Activated CD8-positive, alpha-beta memory T cell treated with anti-CD3 and anti-CD28 coated beads, Interleukin-2, amount 50 U/mL, for 48 hours (primary cell): ENCODE measurements around the gene ZNF287.
A peak's percentile ranks its signal among the peaks of the same experiment; 100 is the strongest.
"Not testable (repeated sequence)": the region's sequence is repeated elsewhere in the genome, so short reads cannot be mapped to it uniquely, and the experiment has no call there.

Source experiments
- DNase-seq: peaks from one replicate; pipeline ENCODE4 v3.0.0-alpha.2; 2020

Gene ZNF287

DNA sequence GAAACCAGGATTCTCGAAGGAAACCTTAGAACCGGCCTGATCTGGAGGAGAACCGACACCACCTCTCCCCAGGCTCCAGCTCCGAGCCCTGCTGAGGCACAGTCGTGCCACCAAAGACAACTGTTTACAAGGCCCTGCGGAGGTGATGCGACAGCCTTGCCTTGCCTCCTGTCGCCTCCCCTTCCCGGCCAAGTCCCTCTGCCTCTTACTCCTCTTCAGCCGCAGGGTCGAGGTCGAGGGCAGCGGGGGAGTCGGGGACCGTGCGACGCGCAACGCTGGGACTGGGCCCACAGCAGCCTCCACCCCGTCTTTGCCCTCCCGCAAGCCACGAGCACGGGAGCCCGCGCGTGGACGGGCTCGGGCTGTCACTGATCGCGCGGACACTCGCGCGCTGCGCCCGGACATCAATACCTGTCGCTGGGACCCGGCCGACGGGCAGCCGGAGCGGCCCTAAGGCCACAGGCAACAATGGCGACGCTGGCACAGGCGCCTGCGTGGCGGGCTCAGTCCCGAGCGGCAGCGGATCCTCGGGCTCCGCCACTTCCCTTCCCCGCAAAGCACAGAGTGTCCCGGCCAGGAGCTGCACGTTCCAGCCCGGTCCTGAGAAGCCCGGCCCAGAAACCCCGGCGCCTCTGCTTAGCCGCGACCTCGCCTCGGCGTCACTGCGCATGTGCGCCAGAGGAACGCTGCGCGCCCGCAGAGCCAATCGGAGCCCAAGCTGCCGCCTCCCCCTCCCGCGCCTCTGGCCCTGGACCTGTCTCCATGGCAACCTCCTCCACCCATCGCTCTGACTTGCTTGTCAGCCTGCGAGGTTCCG is at the start of gene ZNF287:
TSS of gene ZNF287 (minus strand) at position 664 of the 817 bp plus-strand sequence. CDS start 1,473 bp downstream, outside the sequence.
- peak; percentile 95 for DNase-seq

DNA sequence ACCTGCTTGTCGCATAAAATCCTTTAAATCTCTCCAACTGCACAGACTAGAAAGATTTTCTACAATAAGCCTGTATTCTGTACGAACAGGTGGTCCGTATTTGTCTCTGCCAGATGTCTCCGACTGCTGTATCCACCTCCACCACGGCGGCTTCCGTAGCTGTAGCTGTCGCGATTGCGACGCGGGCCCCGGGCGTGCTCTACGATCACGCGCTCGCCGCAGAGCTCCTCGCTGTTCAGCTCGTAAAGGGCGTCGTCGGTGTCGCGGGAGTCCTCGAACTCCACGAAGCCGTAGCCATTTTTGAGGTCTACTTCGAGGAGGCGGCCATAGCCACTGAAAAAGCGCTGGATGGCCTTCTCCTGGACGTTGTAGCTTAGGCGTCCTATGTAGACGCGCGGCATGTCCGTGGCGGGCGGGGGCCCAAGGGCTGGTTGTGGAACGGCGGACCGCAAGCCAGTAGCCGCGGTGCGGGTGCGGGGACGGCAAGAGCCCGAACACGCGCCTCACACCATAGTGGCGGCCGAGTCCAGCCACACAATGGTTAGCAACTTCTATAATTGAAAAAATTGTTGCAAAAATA is 48.6 kb upstream of the ZNF287 start:
- DNase-seq: no peak

DNA sequence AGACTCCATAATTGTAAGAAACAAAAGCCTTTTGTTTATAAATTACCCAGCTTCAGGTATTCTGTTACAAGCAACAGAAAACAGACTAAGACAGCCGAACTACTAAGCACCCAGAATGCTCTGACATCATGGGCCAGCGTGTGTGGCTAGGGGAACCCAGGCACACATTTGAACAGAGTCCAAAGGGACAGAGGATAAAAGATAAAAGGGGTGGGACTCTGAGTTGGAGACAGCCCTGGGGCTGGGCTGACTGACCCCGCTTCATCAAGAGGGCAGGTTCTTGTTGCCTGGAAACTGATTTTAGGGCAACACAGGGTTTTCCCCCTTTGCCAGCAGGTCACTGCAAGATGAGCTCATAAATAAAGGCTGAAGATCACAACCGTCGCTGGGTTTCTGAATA is 30.5 kb upstream of the ZNF287 start:
- no peak for DNase-seq

DNA sequence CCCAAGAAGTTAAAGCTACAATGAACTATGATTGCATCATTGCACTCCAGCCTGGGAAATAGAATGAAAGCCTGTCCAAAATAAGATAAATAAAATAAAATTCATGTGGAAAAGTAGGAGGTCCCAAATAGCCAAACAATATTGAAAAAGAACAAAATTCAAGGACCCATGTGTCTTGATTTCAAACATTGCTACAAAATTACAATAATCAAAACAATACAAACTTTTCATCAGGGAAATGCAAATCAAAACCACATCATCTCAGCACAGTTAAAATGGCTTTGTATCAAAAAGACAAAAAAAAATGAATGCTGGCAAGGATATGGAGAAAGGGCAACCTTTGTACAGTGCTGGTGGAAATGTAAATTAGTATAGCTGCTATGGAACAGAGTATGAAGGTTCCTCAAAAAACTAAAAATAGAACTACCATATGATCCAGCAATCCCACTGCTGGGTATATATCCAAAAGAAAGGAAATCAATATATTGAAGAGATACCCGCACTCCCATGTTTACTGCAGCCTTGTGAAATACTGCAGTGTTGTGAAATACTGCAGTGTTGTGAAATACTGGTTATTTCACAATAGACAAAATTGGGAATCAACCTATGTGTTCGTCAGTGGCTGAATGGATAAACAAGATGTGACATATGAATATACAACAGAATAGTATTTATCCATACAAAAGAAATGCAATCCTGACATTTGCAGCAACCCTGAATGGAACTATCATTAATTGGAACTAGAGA is 24.5 kb upstream of the ZNF287 start:
- no peak for DNase-seq

DNA sequence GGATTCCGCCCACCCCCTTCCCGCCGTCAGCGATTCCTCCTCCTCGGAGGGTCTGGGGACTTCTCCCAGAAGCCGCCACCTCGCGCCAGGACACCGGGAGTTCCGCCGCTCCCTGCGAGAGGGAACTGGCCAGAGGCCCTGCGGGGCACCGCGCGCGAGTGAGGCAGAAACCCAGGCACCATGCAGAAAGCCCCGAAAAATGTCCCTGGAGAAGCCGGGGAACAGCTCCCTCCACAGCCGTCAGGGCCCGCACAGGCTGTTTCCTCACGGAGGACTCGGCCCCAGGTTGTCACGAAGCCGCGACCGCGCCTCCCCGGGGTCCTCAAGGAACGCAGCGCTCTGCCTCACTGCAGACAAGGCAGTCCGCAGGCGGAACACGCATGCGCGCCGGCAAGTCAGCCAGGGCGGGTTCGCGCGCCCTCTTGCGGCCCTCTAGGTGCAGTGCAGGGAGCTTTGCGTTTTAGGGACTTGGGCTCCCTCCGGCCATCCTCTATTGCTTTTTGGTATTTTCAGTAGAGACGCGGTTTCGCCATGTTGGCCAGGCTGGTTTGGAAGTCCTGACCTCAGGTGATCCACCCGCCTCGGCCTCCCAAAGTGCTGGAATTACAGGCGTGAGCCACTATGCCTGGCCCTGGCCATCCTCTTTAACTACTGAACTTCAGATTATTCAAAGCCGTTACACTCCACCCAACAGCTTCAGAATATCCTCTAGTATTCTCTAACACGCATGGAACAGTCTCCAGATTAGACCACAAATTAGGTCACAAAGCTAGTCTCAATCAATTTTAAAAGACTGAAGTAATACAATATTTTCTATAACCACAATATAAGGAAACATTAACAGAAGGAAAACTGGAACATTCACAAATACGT is 20.3 kb upstream of the ZNF287 start:
- peak; percentile 98 for DNase-seq

DNA sequence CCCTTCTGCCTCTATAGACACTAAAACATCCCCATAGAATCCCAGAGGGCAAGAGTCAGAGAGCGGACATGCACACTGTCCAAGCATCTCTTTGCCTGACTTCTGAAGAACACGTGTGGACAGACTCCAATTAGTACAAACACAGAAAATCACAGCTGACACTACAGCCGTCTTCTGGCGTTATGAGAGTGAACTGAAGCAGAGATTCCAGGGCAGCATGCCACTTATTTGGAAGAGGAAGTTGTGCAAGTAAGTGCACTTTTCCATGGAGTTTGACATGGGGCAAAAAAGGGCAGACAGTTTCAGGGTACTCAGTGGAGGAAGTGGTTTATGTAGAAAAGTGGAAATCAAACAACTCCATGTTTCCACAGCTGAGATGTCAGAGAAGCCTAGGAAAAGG is 16.8 kb upstream of the ZNF287 start:
- no peak for DNase-seq

DNA sequence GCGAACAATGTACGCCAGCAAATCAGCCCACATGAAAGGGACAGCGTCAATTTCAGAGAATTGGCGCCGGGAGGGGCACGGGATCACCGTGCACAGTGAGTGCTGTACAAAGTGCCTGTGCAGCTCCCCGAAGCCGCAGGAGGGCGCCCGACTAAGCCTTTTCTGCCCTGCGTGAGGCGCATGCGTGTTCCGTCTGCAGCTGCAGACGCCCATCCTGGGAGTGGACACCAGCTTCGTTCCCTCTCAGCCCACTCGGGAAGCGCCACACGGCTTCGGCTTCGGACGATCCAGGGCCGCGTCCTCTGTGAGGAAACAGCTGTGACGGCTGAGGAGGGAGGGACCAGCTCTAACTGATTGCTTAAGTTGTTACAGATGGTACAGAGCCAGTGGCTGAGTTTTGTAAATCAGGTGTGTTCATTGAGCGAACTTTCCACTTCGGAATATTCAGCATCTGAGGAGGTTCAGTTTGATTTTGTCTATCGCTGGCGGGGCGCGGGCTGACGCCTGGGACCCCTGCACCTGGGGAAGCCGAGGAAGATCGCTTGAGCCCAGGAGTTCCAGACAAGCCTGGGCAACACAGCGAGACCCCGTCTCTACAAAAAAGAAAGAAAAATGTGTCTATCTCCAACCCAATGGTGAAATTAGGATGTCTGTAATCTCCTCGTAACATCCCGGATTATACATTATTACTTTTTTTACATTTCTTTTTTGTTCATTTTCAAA is 15.4 kb upstream of the ZNF287 start:
- DNase-seq: peak; percentile 95

DNA sequence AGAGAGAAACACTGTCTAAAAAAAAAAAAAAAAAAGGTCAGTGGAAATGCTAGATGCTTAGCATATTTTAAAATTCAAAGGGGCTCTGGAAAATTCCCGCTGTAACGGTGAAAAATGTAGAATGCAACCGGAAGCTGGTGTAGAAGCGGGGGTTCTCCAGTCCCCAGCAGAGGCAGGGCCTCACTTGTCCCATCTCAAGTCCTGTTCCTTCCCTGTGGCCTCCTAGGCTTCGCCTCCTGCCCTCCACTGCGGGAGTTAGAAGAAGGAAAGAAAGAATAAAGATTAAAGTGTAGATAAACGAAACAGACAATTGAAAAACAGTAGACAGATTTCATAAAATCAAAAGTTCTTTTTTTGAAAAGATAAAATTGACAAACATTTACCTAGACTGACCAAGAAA is 14.8 kb upstream of the ZNF287 start:
- DNase-seq: no peak

DNA sequence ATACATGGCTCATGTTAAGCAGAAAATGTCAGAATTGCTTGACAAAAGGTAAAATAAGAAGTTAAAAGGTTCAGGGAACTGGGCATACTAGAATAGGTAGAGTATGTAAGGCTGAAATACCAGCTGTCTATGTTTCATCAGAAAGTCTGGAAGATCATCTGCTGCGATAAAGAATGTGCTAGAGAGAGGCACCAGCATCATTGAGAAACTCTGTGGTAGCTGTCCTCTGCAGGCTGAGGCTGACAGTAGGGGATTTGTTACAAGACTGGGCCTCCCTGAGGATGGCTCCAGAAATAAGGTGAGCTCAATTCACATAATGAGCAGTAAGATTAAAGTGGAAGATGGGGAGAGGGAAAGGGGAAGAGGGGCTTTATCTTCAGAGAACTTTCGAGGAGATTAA is 4.5 kb upstream of the ZNF287 start:
- DNase-seq: no peak

DNA sequence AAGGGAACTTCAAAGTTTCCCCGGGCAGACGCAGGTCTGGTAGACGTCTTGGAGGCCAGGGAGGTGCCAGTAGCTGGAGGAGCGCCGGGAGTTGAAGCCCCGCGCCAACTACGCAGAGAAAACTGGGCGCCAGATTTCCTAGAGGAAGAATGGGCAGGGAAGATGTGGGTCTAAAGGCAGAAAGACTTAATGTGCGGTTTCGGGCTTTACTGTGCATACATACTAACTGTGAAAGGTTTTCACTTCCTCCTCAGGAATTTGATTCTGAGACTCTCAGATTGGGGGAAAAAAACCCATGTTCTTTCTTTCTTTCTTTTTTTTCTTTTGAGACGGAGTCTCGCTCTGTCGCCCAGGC is 331 bp upstream of the ZNF287 start:
- DNase-seq: no peak

DNA sequence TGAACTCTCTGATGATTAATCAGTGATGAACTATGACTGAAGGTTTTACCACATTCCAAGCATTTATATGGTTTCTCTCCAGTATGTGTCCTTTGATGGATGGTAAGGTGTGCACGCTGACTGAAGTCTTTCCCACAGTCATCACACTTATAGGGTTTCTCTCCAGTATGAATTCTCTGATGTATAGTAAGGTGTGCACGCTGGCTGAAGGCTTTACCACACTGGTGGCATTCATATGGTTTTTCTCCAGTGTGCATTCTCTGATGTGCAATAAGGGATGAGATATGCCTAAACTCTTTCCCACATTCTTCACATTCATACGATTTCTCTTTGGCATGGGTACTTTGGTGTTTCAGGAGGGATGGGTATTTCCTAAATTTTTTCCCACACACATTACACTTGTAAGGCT is 16.4 kb downstream of the ZNF287 start:
- DNase-seq: no peak

DNA sequence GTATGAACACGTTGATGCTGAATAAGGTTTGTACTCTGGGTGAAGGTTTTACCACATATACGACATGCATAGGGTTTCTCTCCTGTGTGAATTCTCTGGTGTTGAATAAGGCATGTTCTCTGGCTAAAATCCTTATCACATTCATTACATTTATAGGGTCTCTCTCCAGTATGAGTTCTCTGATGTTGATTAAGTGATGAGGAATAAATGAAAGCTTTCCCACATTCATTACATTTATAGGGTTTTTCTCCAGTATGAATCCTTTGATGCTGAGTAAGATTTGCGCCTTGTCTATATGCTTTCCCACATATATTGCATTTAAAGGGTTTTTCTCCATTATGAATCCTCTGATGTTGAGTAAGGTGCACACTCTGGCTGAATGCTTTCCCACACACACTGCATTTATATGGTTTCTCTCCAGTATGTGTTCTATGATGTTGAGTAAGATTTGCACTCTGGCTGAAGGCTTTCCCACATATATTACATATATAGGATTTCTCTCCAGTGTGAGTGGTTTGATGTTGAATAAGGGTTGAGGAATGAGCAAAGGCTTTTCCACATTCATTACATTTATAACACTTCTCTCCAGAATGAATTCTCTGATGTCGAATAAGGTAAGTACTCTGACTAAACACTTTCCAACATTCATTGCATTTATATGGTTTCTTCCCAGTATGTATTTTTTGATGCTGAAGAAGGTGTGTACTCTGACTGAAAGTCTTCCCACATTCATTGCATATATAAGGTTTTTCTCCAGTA is 16.9 kb downstream of the ZNF287 start:
- no peak for DNase-seq

DNA sequence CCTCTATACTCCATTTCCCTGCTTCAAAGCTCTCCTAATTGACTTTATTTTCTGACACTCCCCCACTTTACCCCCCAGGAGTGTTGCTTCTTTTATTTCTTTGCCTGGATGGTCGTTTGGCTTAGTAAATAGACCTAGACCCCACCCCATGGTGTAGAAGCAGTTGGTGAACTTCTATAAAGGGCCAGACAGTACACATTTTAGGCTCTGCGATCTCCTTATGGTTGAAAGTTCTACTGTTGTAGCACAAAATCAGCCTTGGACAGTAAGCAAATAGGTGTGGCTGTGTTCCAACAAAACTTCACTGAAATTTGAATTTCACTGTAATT is 31.9 kb downstream of the ZNF287 start:
- DNase-seq: no peak

DNA sequence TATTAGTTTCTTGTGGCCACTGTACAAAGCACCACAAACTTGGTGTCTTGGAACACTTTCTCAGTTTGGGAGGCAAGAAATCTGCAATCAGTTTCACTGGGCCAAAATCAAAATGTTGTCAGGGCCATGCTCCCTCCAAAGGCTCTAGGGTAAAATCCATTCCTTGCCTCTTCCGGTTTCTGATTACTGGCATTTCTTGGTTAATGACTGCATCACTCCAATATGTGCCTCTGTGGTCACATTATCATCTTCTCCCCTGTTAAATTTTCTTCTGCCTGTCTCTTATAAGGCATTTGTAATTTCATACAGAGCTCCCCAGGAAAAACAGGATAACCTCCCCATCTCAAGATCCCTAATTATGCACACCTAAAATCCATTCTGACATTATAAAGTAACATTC is 34.8 kb downstream of the ZNF287 start:
- no peak for DNase-seq

DNA sequence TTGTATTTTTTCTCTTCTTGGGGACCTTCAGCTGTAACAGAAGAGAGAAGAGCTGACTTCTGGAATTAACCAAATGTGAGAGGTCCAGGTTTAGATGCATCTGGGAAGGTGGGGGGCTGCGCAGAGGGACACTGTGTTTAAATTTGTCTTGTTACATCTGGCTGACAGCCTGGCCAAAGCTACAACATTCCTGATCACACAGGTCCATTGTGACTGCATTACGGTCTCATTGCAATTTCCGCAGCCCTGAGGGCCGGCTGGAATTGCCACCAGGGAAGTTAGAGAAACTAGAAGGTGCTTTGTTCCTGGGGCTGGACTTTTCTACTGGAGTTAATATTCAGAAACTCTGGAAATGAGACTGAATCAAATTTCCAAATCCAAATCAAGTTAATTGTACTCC is 39.1 kb downstream of the ZNF287 start:
- no peak for DNase-seq

DNA sequence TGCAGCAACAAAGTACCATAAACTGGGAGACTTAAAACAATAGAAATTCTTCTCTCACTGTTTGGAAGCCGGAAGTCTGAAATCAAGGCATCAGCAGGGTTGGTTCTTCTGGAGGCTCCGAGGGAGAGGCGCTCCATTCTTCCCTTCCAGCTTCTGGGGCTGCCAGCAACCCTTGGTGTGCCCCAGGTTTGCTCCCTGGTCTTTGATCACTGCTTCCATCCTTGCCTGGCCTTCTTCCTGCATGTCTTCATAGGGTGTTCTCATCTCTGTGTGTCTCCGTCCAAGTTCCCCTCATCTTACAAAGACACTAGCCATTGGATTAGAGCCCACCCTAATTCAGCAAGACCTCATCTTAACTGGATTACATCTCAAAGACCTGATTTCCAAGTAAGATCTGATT is 41.7 kb downstream of the ZNF287 start:
- no peak for DNase-seq

DNA sequence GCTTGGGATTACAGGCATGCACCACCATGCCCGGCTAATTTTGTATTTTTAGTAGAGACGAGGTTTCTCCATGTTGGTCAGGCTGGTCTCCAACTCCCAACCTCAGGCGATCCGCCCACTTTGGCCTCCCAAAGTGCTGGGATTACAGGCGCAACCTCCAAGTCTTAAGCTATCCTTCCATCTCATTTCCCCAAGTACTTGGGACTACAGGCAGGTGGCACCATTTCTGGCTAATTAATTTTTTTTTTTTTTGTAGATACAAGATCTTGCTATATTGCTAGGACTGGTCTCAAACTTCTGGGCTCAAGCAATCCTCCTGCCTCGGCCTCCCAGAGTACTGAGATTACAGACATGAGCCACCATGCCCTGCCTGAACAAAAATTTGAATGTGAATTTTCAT is 43.4 kb downstream of the ZNF287 start:
- not testable (repeated sequence) for DNase-seq

DNA sequence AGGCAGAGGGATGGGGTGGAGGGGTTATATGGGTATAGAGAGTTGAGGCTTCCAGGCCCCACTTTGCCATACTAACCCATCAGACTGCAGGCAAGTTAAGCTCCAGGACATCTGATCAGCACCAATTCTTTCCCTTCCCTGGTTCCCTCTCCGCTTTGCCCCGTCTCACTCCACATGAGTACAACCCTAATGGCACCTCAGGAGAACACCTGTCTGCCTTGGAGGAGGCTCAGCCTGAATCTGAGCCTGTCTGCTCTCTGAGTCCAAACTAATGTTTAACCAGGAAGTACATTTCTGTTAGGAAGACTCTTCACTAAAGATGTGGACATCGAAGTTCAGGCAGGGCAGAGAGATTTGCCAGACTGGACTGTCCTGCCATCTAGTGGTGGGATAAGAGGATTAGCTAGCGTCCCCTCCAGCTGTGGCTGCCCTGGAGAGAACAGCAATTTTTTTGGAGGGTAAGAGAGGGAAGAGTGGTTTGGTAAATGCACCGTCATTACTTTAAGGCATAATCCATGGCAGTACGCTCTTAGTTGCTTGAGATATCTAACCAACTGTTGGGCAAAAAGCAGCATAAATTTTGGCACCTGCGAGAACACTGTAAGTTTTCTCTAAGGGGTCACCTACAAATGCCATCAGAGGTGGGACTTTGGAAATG is 47.8 kb downstream of the ZNF287 start:
- peak; percentile 66 for DNase-seq

DNA sequence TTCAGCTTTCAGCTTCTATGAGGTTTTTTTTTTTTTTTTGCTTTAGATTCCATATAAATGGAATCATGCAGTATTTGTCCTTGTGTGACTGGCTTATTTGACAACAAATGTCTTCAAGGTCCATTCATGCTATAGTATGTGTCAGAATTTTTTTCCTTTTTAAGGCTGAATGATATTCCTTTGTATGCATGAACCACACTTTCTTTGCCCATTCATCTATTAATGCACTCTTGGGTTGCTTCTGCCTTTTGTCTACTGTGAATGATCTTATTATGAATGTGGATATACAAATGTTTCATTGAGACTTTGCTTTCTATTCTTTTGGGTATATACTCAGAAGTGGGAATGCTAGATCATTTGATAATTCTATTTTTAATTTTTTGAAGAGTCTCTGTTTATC is 50.0 kb downstream of the ZNF287 start:
- DNase-seq: no peak

DNA sequence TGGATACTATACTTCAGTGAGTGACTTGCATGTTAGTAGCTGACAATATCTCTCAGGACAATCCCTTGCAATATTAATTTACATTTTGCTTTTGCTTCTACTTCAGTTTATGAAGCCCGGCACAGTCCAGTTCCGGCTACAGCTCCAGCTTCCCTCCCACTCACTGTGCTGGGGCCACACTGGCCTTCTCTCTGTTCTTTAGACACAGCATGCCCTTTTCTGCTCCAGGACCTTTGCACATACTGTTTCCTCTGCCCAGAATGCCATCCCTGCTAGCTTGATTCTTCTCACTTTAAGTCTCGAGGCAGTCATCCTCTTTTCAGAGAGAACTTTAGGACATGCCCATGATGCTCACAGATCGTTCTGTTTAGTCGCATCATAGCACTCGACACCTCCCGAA is 51.5 kb downstream of the ZNF287 start:
- DNase-seq: no peak

DNA sequence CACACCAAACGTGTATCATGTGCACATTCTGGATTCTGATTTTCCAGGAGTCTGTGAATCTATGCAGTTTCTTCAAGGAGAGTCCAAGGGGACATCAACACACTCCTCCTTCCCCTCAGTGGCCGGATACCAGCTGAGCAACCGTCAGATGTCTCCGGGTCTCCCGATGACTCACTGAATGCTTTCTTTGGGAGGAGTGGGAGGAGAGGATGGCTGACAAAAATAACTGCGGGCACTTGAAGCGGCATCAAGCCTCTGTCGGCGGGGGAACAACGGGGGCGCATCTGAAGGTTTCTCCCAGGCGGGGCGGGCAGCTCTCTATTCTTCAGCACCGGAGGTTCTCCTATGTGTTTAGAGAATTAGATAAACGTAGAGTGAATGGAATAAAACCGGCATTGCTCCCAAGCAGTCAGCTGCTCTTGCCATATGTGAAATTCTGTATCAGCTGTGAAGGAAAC is 52.4 kb downstream of the ZNF287 start:
- DNase-seq: no peak
